Prostate gland (tissue), 2 donors: ENCODE results near the gene MARK2. TPM values are rescaled to one million over a fixed set of nuclear protein-coding genes. Genes with fewer than 3 reads are reported as not detected.
A peak's percentile ranks its signal among the peaks of the same experiment; 100 is the strongest.

Experiments used
- DNase-seq: peaks from one replicate; pipeline ENCODE4 v3.0.0-alpha.2; 2019; ENCODE audit warnings: low spot score
- H3K27ac ChIP-seq, 2 donors: fragments of 200-600 bp; sonication (generic); 2 replicates each; pipeline ENCODE4 v1.5.1; 2017 to 2019
- H3K27me3 ChIP-seq: fragments of 200-600 bp; sonication (generic); replicated peaks from 2 replicates; pipeline ENCODE4 v1.5.1; 2019; ENCODE audit not compliant: insufficient read depth
- H3K36me3 ChIP-seq, 2 donors: fragments of 200-600 bp; sonication (generic); 1 replicate in 1 of 2; 2 replicates in 1 of 2; pipeline versions ENCODE4 v1.5.1 to v1.8.1; 2017 to 2019
- H3K4me1 ChIP-seq: fragments of 200-600 bp; sonication (generic); replicated peaks from 2 replicates; pipeline ENCODE4 v1.5.1; 2019
- H3K4me3 ChIP-seq, 2 donors: fragments of 200-600 bp; sonication (generic); 2 replicates each; pipeline ENCODE4 v1.5.1; 2017 to 2019
- H3K9me3 ChIP-seq: fragments of 200-600 bp; sonication (generic); 2 replicates; pipeline ENCODE4 v1.5.1; 2017
- POLR2A ChIP-seq: fragments of 450-650 bp; IDR thresholded peaks from one replicate; pipeline ENCODE4 v1.6.1; 2016; ENCODE audit warnings: antibody characterized with exemption, mild to moderate bottlenecking
- POLR2AphosphoS5 ChIP-seq: sonication (generic); formaldehyde crosslinking; IDR thresholded peaks from one replicate; pipeline ENCODE4 v1.6.1; 2017; ENCODE audit warnings: antibody characterized with exemption
- WGBS: methylation state at CpG from one replicate; pipeline ENCODE4 v1.1.5; 2018; 5-methylcytosine and 5-hydroxymethylcytosine counted together
- intact Hi-C: fragments of 100-400 bp; cut with DNase I; formaldehyde crosslinking; loops from one replicate; pipeline ENCODE4 v1.14.2; 2022
- total RNA-seq, 2 donors: library from RNA; depleted of rRNA; stranded (reverse); fragments of >200 nt; gene quantifications; one replicate each; pipeline ENCODE4 v1.1.0, GENCODE V29; 2016
- TF ChIP-seq, protein P1 (sequence below), 4 experiments: fragments of 200-600 bp in 2 of 4; fragments of 450-650 bp in 2 of 4; sonication (generic) in 2 of 4; IDR thresholded peaks; 1 replicate in 3 of 4; 2 replicates in 1 of 4; pipeline ENCODE4 v1.5.1; 2016 to 2019; ENCODE audit warnings: antibody characterized with exemption in 4 of 4, mild to moderate bottlenecking in 2 of 4, moderate library complexity in 2 of 4

MARK2 gene
- total RNA-seq, 2 donors from 2014 or later, result 65.4 to 67.2 TPM

DNA sequence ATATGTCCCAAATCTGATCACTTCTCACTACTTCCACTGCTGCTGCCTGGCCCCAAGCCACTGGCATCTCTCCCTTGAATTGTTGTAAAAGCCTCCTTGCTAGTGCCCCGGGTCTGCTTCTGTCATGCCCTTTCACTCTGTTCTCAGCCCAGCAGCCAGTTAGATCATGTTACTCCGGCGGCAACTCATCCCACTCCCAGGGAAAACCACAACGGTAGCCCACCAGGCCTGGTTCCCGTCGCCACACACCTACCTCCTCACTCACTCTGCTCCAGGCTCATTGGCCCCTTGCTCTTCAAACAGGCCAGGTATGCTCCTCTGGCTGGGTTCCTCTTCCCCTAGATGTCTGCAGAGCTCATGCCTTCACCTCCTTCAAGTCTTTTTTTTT lies 3.8 kb upstream of the MARK2 start:
- intact Hi-C loops, result loop anchor here (5.0 kb wide), 1 partner anchor 317 kb away; no protein-coding TSS in a partner anchor
- Histone ChIP-seq H3K27ac (no peak overlapping the region), H3K27me3 (no peaks in the 10 kb centered on the region), H3K4me1 (peaks cover 6% of the 10 kb centered on the region), H3K4me3 (no peak overlapping the region), H3K36me3 (no peaks in the 10 kb centered on the region), H3K9me3 (no peaks in the 10 kb centered on the region)
- TF ChIP-seq POLR2AphosphoS5 (no peak), POLR2A (no peak)
- TF ChIP-seq, protein P1, sequence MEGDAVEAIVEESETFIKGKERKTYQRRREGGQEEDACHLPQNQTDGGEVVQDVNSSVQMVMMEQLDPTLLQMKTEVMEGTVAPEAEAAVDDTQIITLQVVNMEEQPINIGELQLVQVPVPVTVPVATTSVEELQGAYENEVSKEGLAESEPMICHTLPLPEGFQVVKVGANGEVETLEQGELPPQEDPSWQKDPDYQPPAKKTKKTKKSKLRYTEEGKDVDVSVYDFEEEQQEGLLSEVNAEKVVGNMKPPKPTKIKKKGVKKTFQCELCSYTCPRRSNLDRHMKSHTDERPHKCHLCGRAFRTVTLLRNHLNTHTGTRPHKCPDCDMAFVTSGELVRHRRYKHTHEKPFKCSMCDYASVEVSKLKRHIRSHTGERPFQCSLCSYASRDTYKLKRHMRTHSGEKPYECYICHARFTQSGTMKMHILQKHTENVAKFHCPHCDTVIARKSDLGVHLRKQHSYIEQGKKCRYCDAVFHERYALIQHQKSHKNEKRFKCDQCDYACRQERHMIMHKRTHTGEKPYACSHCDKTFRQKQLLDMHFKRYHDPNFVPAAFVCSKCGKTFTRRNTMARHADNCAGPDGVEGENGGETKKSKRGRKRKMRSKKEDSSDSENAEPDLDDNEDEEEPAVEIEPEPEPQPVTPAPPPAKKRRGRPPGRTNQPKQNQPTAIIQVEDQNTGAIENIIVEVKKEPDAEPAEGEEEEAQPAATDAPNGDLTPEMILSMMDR (IDR thresholded peaks at IDR 0.05), result no peak
- WGBS, result 64% methylated on average over 6 of the region's 6 CpGs
- DNase-seq, result no peak

DNA sequence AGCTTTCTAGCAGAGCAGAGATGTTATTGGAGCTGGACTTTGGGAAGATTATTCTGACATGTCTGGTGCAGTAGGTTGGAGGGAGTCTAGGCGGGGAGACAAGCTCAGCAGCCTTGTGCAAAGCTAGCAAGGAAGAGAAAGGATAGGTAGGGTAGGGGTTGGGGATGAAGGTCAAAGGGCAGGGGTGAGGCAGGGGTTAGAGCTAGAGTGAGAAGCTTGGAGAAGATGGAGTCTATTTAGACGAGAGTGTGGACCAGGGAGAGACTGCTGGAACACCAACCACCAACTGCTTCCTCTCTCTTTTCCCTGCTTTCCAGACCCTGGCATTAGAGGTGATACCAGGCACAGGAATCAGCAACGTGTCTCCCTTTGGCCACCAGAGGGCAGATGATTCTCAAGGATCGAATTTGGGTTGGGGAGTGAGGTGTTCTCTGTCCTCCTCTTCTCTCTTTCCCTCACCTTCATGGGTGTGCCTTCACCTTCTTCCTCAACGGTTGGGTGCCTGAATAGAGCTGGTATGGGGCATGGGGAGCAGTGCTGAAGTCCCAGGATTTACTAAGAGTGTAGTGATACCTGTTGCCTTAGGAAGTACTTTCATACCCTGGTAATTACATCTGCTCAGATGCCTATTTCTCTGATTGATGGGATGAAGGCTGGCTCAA lies 1.8 kb upstream of the MARK2 start:
- TF ChIP-seq, protein P1 (IDR thresholded peaks at IDR 0.05), result peak; percentile 86 to 97 (median 92)
- TF ChIP-seq POLR2AphosphoS5 (peak; percentile 76), POLR2A (no peak)
- Histone ChIP-seq H3K36me3 (no peaks in the 10 kb centered on the region), H3K4me1 (peaks cover 6% of the 10 kb centered on the region), H3K27ac (peak overlapping the region; percentile 85 to 93), H3K27me3 (no peaks in the 10 kb centered on the region), H3K4me3 (no peak overlapping the region), H3K9me3 (no peaks in the 10 kb centered on the region)
- WGBS, result 13% methylated on average over 5 of the region's 5 CpGs
- DNase-seq, result peak; percentile 85
- intact Hi-C loops, result loop anchor here (1.0 to 5.0 kb wide), 2 partner anchors 108 to 315 kb away; no protein-coding TSS in a partner anchor

DNA sequence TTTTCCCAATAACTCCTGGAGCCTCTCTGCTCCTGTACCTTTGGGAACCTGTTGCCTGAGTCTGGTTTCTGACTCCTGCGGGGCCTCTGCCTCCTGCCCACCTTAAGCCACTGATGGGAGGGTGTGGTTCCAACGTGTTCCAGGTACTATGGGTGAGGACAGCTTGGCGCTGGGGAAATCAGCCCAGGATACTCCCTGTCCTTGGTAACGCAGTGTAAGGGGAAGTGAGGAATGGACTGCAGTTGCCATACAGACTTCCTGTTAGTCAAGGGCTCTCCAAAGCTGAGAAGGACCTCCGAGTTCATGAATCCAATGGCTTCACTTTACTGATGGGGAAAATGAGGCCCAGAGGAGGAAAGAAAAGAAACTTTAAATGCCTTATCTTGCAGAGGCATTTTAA lies 1.2 kb upstream of the MARK2 start:
- H3K36me3 ChIP-seq, result no peaks in the 10 kb centered on the region
- H3K4me1 ChIP-seq, result peaks cover 6% of the 10 kb centered on the region
- TF ChIP-seq POLR2A (no peak), POLR2AphosphoS5 (no peak)
- TF ChIP-seq, protein P1 (IDR thresholded peaks at IDR 0.05), result no peak
- no peaks in the 10 kb centered on the region for H3K9me3 ChIP-seq
- intact Hi-C loops, result loop anchor here (1.0 to 5.0 kb wide), 2 partner anchors 108 to 315 kb away; no protein-coding TSS in a partner anchor
- 50% methylated on average over 5 of the region's 5 CpGs for WGBS
- no peaks in the 10 kb centered on the region for H3K27me3 ChIP-seq
- no peak for DNase-seq
- H3K27ac ChIP-seq, result peak overlapping the region; percentile 85 to 93
- H3K4me3 ChIP-seq, result no peak overlapping the region

DNA sequence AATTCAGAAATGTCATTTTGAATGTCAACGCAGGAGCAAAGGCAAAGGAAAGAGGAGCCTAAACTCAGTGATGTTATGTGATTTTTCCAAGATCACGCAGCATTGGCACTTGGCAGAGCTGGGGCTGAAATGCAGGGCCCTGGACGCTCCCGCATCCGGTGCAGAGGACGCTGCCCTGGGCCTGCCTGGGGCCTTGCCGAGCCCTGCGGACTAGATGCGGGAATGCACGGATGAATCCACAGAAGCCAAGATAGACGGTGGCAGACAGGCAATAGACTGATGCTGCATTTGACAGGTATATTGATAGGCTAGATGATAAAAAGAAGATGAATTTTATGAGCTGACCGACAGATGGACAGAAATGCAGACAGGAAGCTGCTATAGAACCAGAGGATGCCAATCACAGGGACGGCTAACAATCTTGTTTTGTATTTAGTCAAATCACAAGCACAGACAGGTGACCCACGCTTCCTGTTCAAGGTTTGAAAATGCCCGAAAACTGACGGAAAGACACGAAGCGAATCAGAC lies 696 bp upstream of the MARK2 start:
- peaks cover 8% of the 10 kb centered on the region for H3K4me1 ChIP-seq
- DNase-seq, result no peak
- WGBS, result 17% methylated on average over 18 of the region's 18 CpGs
- H3K9me3 ChIP-seq, result no peaks in the 10 kb centered on the region
- H3K36me3 ChIP-seq, result no peaks in the 10 kb centered on the region
- peak overlapping the region; percentile 85 to 93 for H3K27ac ChIP-seq
- intact Hi-C loops, result loop anchor here (5.0 kb wide), 1 partner anchor 314 kb away; no protein-coding TSS in a partner anchor
- H3K27me3 ChIP-seq, result no peaks in the 10 kb centered on the region
- no peak for TF ChIP-seq POLR2AphosphoS5
- TF ChIP-seq, protein P1 (IDR thresholded peaks at IDR 0.05), result peak in 2 of 4 experiments; percentile 4 to 20
- peak overlapping the region; percentile 76 to 87 for H3K4me3 ChIP-seq
